Measurements from ENCODE around the gene LGI1. TPM values are rescaled to one million over a fixed set of nuclear protein-coding genes. Genes with fewer than 3 reads are reported as not detected.

LGI1 gene
- total RNA-seq, 3 donors from 2014 or later, result 0.15 to 0.48 TPM; not detected in 1

DNA sequence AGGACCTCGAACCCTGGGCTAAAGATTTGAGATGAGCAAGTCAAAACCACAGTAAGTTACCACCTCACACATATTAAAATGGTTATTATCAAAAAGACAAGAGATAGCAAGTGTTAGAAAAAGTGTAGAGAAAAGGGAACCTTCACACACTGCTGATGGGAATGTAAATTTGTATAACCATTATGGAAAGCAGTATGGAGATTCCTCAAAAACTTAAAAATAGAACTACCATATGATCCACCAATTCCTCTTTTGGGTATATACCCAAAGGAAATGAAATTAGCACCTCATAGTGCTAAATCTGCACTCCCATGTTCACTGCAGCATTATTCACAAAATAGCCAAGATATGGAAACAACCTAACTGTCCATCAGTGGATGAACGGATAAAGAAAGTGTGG, 34.6 kb upstream of the LGI1 start:
- no peak overlapping the region for H3K4me3 ChIP-seq
- no peak for DNase-seq (ENCODE audit: low spot score in 2 of 2)
- H3K4me1 ChIP-seq, result no peaks in the 10 kb centered on the region
- H3K36me3 ChIP-seq, result no peaks in the 10 kb centered on the region
- TF ChIP-seq POLR2AphosphoS5 (IDR thresholded peaks at IDR 0.05), result no peak
- TF ChIP-seq, protein P1, sequence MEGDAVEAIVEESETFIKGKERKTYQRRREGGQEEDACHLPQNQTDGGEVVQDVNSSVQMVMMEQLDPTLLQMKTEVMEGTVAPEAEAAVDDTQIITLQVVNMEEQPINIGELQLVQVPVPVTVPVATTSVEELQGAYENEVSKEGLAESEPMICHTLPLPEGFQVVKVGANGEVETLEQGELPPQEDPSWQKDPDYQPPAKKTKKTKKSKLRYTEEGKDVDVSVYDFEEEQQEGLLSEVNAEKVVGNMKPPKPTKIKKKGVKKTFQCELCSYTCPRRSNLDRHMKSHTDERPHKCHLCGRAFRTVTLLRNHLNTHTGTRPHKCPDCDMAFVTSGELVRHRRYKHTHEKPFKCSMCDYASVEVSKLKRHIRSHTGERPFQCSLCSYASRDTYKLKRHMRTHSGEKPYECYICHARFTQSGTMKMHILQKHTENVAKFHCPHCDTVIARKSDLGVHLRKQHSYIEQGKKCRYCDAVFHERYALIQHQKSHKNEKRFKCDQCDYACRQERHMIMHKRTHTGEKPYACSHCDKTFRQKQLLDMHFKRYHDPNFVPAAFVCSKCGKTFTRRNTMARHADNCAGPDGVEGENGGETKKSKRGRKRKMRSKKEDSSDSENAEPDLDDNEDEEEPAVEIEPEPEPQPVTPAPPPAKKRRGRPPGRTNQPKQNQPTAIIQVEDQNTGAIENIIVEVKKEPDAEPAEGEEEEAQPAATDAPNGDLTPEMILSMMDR (IDR thresholded peaks at IDR 0.05), result no peak
- TF ChIP-seq POLR2A (IDR thresholded peaks at IDR 0.05), result no peak
- H3K9me3 ChIP-seq, result no peaks in the 10 kb centered on the region
- peaks cover 0 to 3% of the 10 kb centered on the region in 2 donors for H3K27me3 ChIP-seq
- intact Hi-C loops (cut with DNase I; ENCODE audit: low total_unique reads), result no loop called here
- H3K27ac ChIP-seq, result no peak overlapping the region

- peaks cover 0 to 3% of the 10 kb centered on the region in 2 donors for H3K27me3 ChIP-seq
- intact Hi-C loops (cut with DNase I; ENCODE audit: low total_unique reads), result no loop called here
- H3K9me3 ChIP-seq, result no peaks in the 10 kb centered on the region
- TF ChIP-seq POLR2AphosphoS5 (IDR thresholded peaks at IDR 0.05) (no peak), POLR2A (IDR thresholded peaks at IDR 0.05) (no peak)
- TF ChIP-seq, protein P1 (IDR thresholded peaks at IDR 0.05), result no peak
- H3K36me3 ChIP-seq, result no peaks in the 10 kb centered on the region
- DNase-seq (ENCODE audit: low spot score in 2 of 2), result no peak
- H3K27ac ChIP-seq, result no peak overlapping the region
- H3K4me1 ChIP-seq, result no peaks in the 10 kb centered on the region
- H3K4me3 ChIP-seq, result no peak overlapping the region
These were observed 31.7 kb upstream of the LGI1 start for GRCh38 chr10:93726024-93726423.

DNA sequence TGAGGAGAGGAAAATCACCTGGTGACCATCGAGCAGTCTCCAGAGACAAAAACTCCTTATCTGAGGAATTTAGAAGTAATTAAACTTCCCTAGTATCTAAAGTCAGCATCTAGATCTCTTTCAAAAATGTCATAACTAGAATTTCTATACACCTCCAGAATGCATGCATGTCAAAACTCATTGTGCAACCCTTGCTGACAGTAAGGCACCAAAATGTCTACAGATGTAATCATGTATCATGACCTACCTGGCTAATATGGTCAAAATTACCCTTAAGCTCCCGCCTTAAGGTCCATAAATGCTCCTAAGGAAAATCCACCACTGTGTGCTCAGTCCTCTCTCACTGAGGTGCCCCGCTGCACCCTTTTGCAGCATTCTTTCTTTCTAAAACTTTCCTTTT, 16.4 kb upstream of the LGI1 start:
- no peak overlapping the region for H3K27ac ChIP-seq
- no peak overlapping the region for H3K4me3 ChIP-seq
- TF ChIP-seq POLR2A (IDR thresholded peaks at IDR 0.05) (no peak), POLR2AphosphoS5 (IDR thresholded peaks at IDR 0.05) (no peak)
- TF ChIP-seq, protein P1 (IDR thresholded peaks at IDR 0.05), result no peak
- no peaks in the 10 kb centered on the region for H3K27me3 ChIP-seq
- no peaks in the 10 kb centered on the region for H3K9me3 ChIP-seq
- intact Hi-C loops (cut with DNase I; ENCODE audit: low total_unique reads), result no loop called here
- H3K36me3 ChIP-seq, result no peaks in the 10 kb centered on the region
- H3K4me1 ChIP-seq, result no peaks in the 10 kb centered on the region
- DNase-seq (ENCODE audit: low spot score in 2 of 2), result no peak

GRCh38 chr10:93742633-93743349, 14.9 kb upstream of the LGI1 start:
- no peak overlapping the region for H3K4me3 ChIP-seq
- H3K36me3 ChIP-seq, result no peaks in the 10 kb centered on the region

DNA sequence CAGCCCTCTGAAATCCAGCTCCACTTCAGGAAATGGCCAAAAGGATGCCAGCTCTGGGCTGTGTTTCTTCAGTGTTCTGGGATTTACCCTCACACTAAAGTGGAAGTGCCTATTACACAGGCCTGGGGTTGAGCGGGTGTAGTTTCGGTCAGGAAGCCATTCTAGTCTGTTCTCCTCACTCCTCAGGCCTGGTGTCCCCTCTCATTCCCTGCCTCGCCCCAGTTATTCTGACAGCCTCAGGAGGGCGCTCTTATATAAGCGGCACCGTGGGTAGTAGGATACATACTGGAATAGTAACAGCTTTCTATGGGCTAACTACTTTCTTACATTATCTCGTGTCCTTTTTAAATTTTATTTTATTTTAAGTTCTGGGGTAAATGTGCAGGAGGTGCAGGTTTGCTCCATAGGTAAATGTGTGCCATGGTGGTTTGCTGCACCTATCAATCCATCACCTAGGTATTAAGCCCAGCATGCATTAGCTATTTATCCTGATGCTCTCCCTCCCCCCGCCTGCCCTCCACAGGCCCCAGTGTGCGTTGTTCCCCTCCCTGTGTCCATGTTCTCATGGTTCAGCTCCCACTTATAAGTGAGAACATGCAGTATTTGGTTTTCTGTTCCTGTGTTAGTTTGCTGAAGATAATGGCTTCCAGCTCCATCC, 12.2 kb upstream of the LGI1 start:
- TF ChIP-seq, protein P1 (IDR thresholded peaks at IDR 0.05), result no peak
- TF ChIP-seq POLR2A (IDR thresholded peaks at IDR 0.05) (no peak), POLR2AphosphoS5 (IDR thresholded peaks at IDR 0.05) (no peak)
- H3K4me1 ChIP-seq, result no peaks in the 10 kb centered on the region
- intact Hi-C loops (cut with DNase I; ENCODE audit: low total_unique reads), result no loop called here
- H3K27me3 ChIP-seq, result no peaks in the 10 kb centered on the region
- no peak overlapping the region for H3K4me3 ChIP-seq
- H3K36me3 ChIP-seq, result no peaks in the 10 kb centered on the region
- H3K27ac ChIP-seq, result no peak overlapping the region
- no peak for DNase-seq (ENCODE audit: low spot score in 2 of 2)
- no peaks in the 10 kb centered on the region for H3K9me3 ChIP-seq

More at GRCh38 chr10:93742633-93743349, 14.9 kb upstream of the LGI1 start:
- intact Hi-C loops (cut with DNase I; ENCODE audit: low total_unique reads), result no loop called here
- H3K4me1 ChIP-seq, result no peaks in the 10 kb centered on the region
- H3K27me3 ChIP-seq, result no peaks in the 10 kb centered on the region
- TF ChIP-seq, protein P1 (IDR thresholded peaks at IDR 0.05), result no peak
- no peak for TF ChIP-seq POLR2AphosphoS5 (IDR thresholded peaks at IDR 0.05)
- H3K9me3 ChIP-seq, result no peaks in the 10 kb centered on the region
- no peak for DNase-seq (ENCODE audit: low spot score in 2 of 2)
- no peak overlapping the region for H3K27ac ChIP-seq

Measured in breast epithelium (tissue), 4 donors.